BLaER1 (cell line): ENCODE data around the gene SLC22A12.
A peak's percentile ranks its signal among the peaks of the same experiment; 100 is the strongest.

Experiments
- H3K27ac ChIP-seq: shearing (Covaris generic); formaldehyde crosslinking; 2 replicates; pipeline ENCODE4 v1.8.1; 2022
- H3K27me3 ChIP-seq: shearing (Covaris generic); formaldehyde crosslinking; 2 replicates; pipeline ENCODE4 v1.8.1; 2022
- H3K36me3 ChIP-seq: shearing (Covaris generic); formaldehyde crosslinking; 2 replicates; pipeline ENCODE4 v1.8.1; 2022
- H3K4me1 ChIP-seq: shearing (Covaris generic); formaldehyde crosslinking; 2 replicates; pipeline ENCODE4 v1.8.1; 2022
- H3K4me2 ChIP-seq: shearing (Covaris generic); formaldehyde crosslinking; 2 replicates; pipeline ENCODE4 v1.8.1; 2022
- H3K4me3 ChIP-seq: shearing (Covaris generic); formaldehyde crosslinking; 2 replicates; pipeline ENCODE4 v1.8.1; 2022
- H3K9ac ChIP-seq: shearing (Covaris generic); formaldehyde crosslinking; 2 replicates; pipeline ENCODE4 v1.8.1; 2022
- H3K9me3 ChIP-seq: shearing (Covaris generic); formaldehyde crosslinking; 2 replicates; pipeline ENCODE4 v1.8.1; 2022
- H4K20me1 ChIP-seq: shearing (Covaris generic); formaldehyde crosslinking; 2 replicates; pipeline ENCODE4 v1.8.1; 2022
- Cebpa-rat ChIP-seq: shearing (Covaris generic); IDR thresholded peaks from 2 replicates; pipeline ENCODE4 v1.8.1; 2022

Gene SLC22A12

DNA sequence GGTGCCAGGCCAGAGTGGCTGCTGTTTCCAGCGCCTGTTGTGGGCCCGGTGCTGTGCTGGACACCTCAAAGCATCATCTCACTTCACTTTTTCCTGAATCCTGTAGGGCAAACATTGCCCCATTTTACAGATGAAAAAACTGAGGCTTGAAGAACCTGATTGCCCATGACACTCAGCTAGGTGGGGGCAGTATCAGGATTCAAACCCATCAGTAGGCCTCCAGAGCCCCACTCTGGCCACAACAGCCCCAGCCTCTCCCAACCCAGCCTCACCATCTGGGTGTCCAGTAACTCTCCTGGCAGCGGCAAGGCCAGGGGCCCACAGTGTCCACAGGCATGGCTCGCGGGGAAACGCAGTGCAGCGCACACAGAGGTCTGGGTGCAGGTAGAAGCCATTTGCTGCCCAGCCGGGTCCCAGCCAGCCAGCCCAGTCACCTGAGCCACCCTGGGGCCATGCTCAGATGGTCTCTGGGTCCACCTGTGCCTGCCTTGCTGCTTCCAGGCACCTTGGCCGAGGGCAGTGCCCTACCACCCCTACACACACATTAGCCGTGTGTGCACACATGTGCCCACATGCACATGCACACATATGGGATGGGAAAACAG, 11.5 kb downstream of the SLC22A12 start:
- no peaks in the 10 kb centered on the region for H3K27me3 ChIP-seq
- peaks cover 39% of the 10 kb centered on the region for H3K4me1 ChIP-seq
- H3K4me2 ChIP-seq = no peak overlapping the region
- H3K27ac ChIP-seq = no peak overlapping the region
- no peaks in the 10 kb centered on the region for H3K9me3 ChIP-seq
- H3K36me3 ChIP-seq = no peaks in the 10 kb centered on the region
- no peak overlapping the region for H3K4me3 ChIP-seq
- H3K9ac ChIP-seq = no peak overlapping the region
- no peak for TF ChIP-seq Cebpa-rat
- H4K20me1 ChIP-seq = no peaks in the 10 kb centered on the region

DNA sequence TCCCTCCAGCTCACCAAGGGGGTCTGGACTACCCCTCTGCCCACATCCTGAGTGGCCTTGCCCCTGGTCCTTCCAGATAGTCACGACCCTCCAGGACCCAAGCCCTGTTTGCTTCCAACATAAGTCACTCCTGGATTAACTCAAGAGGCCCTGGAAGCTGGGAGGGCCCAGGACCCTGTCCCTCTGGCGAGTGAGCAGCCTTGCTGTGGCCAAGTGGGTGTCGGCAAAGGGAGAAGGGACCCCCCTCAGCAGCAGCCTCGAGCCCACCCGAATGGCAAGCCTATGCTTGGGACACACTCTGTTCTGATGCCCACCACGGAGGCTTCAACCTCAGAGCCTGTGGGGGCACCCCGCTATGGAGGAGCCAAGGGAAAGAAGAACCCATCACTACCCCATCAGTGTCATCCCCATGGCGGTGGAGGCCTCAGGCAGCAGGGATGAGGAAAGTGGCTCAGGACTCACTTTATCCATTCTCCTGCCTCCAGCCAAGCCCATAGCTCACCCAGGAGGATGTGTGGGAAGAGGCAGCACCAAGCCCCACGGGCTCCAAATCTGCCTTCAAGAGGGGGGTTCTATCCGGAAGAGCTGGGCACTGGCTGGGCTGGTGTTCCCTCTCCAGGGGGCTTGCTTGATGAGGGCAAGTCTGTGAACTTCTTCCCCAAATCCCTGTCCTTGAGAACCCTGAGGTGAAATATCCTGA, 12.5 kb downstream of the SLC22A12 start:
- Histone ChIP-seq H4K20me1 (no peaks in the 10 kb centered on the region), H3K27ac (no peak overlapping the region), H3K9me3 (no peaks in the 10 kb centered on the region), H3K4me3 (no peak overlapping the region), H3K36me3 (no peaks in the 10 kb centered on the region), H3K9ac (no peak overlapping the region), H3K4me2 (no peak overlapping the region), H3K27me3 (no peaks in the 10 kb centered on the region), H3K4me1 (peaks cover 49% of the 10 kb centered on the region)
- no peak for TF ChIP-seq Cebpa-rat

DNA sequence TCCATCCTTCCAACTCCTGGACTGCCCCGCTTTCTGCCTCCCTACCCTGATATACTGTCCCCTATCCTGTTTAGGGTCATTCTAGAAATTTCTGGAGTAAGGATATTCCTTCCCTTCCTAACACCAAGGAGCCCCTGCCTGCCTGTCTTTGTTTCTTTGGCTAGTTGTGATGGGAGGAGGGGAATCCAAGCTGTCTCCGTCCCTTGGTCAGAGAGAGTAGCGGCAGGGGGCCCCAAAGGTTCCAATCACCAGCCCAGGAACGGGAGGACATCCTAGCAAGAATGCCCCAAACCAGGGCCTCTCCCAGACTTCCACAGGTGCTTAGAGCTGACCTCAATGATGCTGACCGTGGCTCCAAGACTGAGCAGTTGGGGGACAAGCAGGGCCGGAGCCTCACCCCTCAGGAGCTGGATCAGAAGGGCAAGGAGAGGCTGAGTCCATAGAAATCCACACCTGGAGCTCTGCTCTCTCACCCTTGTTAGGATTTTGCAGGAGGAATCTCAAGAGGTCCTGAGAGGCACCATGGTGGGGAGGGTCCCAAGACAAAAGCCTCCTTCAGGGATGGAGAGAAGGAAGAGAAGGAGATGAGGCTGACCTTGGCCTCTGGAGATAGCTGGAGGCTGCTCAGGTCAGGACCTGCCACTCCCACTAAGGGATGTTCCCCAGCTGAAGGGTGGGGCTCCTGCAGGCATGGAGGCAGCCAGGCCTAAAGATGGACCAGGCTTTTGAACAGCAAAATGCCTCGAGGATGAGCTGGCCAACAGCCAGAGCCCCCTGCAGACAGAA, 13.6 kb downstream of the SLC22A12 start:
- H3K27ac ChIP-seq = no peak overlapping the region
- H3K9me3 ChIP-seq = no peaks in the 10 kb centered on the region
- no peak for TF ChIP-seq Cebpa-rat

DNA sequence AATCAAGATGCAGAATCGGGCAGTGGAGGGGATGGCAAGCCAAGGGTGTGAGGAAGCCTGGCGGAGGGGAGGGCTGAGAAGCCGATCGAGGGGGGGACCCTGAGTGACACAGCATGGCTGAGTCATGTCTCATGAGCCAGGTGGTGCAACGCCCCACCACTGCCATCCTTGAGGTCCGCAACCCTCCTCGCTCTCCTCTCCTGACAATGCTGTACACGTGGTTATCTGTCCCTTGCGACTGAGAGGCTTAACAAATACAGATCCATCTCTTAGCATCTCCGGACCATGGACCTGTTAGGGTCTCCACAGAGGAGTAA, 14.2 kb downstream of the SLC22A12 start:
- H3K4me2 ChIP-seq = peak overlapping the region; percentile 51
- peaks cover 65% of the 10 kb centered on the region for H3K4me1 ChIP-seq
- H3K36me3 ChIP-seq = no peaks in the 10 kb centered on the region
- H3K9ac ChIP-seq = no peak overlapping the region
- peak overlapping the region; percentile 66; the same call in 1 of the 2 replicates for H3K27ac ChIP-seq
- H3K9me3 ChIP-seq = no peaks in the 10 kb centered on the region
- no peaks in the 10 kb centered on the region for H3K27me3 ChIP-seq
- no peak for TF ChIP-seq Cebpa-rat
- H3K4me3 ChIP-seq = no peak overlapping the region
- no peaks in the 10 kb centered on the region for H4K20me1 ChIP-seq

More for the DNA sequence above, 13.6 kb downstream of the SLC22A12 start:
- H4K20me1 ChIP-seq = no peaks in the 10 kb centered on the region
- no peak overlapping the region for H3K4me3 ChIP-seq
- H3K4me2 ChIP-seq = peak overlapping the region; percentile 51
- H3K9ac ChIP-seq = no peak overlapping the region
- no peaks in the 10 kb centered on the region for H3K36me3 ChIP-seq
- H3K27me3 ChIP-seq = no peaks in the 10 kb centered on the region
- peaks cover 60% of the 10 kb centered on the region for H3K4me1 ChIP-seq

DNA sequence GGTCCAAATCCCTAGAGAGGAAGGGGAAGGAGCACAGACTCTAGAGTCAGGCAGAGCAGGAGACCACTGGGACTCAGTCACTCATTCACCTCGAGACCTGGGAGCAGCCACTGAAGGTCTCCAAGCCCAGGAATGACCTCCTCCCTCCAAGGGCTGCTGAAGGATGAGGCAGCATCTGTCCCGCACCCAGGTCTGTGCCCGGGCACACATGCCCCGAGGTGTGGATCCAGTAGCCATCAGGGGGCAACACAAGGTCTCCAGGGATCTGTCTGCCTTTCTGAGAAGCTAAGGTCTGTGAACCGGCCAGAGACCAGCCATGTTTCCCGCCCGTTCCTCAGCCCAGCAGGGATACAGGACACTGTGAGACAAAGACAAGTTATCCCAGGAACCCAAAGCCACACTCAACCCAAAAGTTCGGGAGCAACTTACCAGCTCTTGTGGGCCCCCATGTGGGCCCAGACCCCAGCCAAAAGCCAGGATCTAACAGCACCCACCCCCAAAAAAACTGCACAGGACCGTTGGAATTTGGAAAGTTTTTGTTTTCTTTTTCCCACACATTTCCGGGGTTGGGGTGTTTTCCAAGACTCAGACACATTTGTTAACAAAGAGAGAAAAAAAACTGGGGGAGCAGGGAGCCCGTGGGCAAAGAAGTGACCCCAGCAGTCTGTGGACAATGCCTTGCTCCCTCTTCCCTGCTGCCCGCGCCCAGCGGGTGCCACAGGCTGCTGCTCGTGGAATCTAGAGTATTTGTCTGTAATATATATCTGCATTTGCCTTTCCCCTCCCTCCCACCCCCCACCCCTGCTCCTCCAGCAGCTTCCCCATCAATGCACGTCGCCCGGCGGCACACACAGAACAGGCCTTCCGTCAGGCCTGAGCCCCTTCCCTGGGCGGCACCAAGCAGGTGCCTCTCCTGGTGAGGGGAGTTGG, 14.9 kb downstream of the SLC22A12 start:
- Histone ChIP-seq H3K4me3 (no peak overlapping the region), H3K4me2 (peak overlapping the region; percentile 51), H3K27me3 (no peaks in the 10 kb centered on the region), H3K4me1 (peaks cover 73% of the 10 kb centered on the region), H3K36me3 (no peaks in the 10 kb centered on the region), H3K9ac (no peak overlapping the region), H4K20me1 (no peaks in the 10 kb centered on the region), H3K9me3 (no peaks in the 10 kb centered on the region), H3K27ac (peak overlapping the region; percentile 66)
- no peak for TF ChIP-seq Cebpa-rat

DNA sequence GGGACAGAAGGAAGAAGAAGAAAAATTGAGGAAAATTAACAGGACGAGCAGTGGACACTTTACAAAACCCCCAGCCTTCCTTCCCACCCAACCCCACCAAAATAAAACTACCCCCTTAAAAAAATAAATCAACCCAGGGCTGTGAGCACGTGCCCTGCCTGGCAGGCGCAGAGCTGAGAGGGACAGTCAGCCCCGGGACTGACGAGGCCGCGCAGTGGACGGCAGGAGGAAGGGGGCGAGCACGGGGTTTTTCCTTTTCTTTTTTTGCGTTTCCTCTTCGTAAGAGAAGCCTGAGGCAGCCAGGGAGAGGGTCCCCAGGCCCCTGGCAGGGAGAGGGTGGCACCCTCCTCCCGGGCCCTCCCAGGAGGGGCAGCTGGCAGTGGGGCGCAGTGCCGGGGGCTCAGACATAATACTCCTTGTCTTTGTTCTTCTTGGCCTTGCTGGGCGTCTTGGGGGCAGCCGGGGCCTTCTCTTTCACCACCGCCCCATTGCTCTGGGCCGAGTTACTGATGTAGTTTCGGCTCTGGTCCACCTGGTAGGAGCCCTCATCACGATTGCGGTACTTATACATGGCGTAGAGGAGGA, 15.9 kb downstream of the SLC22A12 start:
- H3K4me2 ChIP-seq = peak overlapping the region; percentile 86
- no peak for TF ChIP-seq Cebpa-rat

DNA sequence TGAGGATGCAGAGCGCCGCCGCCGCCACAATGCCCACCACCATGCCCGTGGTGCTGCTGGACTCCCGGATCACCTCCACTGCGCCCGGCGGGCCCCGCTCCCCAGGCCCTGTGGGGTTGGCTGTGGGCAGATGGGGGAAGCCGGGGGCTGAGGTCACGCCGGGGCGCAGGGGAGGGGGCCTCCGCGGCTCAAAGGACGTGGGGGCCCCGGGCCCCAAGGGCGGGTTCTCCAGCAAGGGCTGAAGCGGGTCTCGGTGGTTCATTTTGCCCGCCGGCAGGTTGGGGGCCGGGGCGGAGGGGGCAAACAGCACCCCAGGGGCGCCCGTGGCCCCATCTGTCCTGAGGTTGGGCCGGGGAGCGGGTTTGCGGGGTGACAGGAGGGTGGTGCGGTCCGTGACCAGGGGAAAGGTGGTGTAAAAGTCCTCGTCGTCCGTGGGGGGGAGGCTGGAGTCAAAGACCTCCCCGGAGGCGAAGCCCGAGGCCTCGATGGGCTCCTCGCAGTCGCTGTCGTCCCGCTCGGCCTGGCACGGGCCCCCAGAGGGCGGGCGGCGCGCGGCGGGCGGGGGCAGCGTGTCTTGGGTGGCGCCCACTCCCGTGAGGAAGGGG, 16.5 kb downstream of the SLC22A12 start:
- Histone ChIP-seq H3K9me3 (no peaks in the 10 kb centered on the region), H3K4me3 (peak overlapping the region; percentile 50), H3K4me2 (peak overlapping the region; percentile 86), H3K27me3 (no peaks in the 10 kb centered on the region), H3K36me3 (no peaks in the 10 kb centered on the region), H3K4me1 (peaks cover 78% of the 10 kb centered on the region), H3K9ac (peak overlapping the region; percentile 79), H4K20me1 (no peaks in the 10 kb centered on the region), H3K27ac (peak overlapping the region; percentile 97)
- TF ChIP-seq Cebpa-rat = no peak

More for the DNA sequence above, 15.9 kb downstream of the SLC22A12 start:
- Histone ChIP-seq H3K9me3 (no peaks in the 10 kb centered on the region), H3K36me3 (no peaks in the 10 kb centered on the region), H3K27ac (peak overlapping the region; percentile 97), H3K4me3 (peak overlapping the region; percentile 50), H4K20me1 (no peaks in the 10 kb centered on the region), H3K27me3 (no peaks in the 10 kb centered on the region), H3K4me1 (peaks cover 77% of the 10 kb centered on the region), H3K9ac (peak overlapping the region; percentile 79)

DNA sequence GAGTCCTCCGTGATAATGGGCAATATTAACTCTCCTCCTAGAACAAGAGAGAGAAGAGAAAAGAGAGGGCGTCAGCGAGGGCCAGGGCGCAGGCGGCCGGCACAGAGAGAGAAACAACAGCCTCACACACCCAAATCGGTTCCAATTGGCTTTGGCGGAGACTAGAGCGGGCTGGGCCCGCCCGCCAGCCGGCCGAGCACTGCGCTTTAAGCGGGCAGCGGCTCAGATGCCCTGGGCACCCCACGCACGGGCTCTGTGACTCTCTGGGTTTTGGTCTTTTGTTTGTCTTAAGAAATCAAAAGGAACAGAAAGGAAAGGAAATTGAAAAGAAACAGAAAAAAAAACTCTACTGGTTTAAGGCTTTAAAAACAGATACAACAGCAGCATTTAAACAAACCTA, 17.0 kb downstream of the SLC22A12 start:
- no peak for TF ChIP-seq Cebpa-rat
- Histone ChIP-seq H3K27me3 (no peaks in the 10 kb centered on the region), H3K27ac (peak overlapping the region; percentile 97), H3K36me3 (no peaks in the 10 kb centered on the region), H3K4me2 (peak overlapping the region; percentile 86), H3K4me3 (peak overlapping the region; percentile 50), H3K4me1 (peaks cover 84% of the 10 kb centered on the region), H3K9me3 (no peaks in the 10 kb centered on the region), H4K20me1 (no peaks in the 10 kb centered on the region), H3K9ac (peak overlapping the region; percentile 79)

DNA sequence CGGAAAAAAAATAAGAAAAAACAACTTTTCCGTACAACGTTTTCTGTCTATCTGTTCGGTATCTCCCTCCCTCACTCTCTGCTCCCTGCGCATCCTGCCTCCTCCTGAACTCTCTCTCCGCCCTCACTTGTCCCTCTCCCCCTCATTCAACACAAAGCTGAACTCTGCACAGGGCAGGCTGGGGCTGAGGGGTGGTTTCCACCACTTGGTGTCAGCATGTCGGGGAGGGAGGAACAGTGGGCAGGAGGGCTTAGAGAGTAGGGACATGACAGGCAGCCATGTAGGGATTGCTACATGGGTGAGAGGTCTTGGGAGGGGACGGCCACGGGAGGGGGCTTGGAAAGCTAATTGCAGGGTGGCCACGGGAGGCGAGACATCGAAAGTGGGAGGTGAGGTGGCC, 17.6 kb downstream of the SLC22A12 start:
- Histone ChIP-seq H3K27ac (peak overlapping the region; percentile 97), H3K4me1 (peaks cover 90% of the 10 kb centered on the region), H3K4me3 (peak overlapping the region; percentile 50), H4K20me1 (no peaks in the 10 kb centered on the region), H3K9me3 (no peaks in the 10 kb centered on the region), H3K9ac (peak overlapping the region; percentile 79), H3K27me3 (no peaks in the 10 kb centered on the region), H3K36me3 (no peaks in the 10 kb centered on the region), H3K4me2 (peak overlapping the region; percentile 86)
- TF ChIP-seq Cebpa-rat = no peak
